Measurements from ENCODE around the gene SLC25A26.

Gene SLC25A26

DNA sequence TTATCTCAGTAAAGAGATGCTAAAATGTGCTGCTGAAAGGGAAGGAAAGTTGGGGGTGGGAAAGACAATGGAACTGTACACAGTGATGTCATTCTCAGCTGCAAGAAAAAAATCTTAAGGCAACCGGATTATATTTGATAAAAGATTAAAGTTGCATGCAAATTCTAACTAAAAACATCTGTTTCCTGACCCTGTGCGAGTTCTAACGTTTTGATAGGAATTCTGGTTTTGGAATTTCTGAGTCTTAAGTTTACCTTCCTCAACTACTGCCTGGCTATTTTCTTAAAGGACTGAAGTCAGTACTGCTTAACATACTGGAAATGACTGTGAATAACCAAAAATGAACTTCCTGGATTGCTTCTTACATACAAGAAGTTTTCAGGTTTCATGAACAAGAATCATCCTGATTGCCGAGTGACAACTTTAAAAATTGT, 115.5 kb downstream of the SLC25A26 start:
- no peak for DNase-seq

DNA sequence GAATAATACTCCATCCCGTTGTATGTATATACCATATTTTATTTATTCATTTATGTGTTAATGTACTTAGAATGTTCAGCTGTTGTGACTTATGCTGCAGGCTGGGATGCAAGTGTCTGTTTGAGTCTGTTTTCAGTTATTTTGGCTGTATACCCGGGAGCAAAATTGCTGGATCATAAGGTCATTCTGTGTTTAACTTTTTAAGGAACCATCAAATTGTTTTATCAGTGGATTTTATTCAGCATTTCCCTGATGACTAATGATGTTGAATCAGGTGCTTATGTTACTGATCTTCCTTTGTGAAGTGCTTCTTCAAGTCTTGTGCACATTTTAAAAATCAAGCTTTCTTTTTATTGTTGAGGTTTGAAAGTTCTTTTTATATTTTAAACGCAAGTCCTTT, 118.1 kb downstream of the SLC25A26 start:
- no peak for DNase-seq

DNA sequence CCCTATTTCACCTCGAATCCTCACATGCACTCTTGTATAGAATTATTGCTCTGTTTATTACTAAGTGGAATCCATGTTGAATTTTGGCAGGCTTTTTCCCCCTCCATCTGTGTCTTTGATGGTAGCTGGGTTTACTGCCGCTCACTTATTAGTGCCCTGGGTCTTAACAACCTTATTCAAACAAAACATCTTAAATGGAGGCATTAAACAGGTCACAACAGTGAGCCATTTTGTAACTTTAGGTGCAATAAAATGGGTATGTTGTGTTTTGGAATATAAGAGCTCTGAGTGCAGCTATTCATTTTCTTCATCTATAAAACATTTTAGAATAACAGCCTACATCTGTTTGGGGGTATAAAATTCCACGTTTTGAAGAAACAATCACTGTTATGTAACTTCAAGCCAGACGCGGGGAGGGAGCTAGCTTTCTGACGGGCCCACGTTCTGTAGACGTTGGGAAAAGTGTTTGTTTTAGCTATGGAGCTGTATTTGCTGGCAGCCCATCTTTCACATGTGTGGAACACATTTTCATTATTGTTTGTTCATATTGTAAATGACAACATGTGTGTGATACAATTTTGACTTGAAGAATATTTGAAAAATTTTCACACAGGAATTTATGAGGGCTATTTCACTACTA, 122.0 kb downstream of the SLC25A26 start:
- DNase-seq = no peak

DNA sequence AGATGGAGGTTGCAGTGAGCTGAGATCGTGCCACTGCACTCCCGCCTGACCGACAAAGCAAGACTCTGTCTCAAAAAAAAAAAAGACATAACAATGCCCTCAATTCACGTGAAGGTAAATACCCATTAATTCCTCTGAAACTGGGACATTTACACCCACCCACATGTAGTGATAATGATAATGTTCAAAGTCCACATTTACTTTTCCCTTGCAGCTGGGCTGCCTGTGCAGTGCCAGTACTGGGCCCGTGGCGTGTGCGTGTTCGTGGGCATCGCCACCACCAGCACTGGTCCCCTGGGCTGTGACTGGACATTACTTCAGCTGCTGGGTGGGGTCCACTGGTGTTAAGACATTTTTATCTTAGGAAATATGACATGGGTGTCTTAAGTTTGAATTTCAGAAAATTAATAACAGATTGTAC, 123.6 kb downstream of the SLC25A26 start:
- DNase-seq = no peak

DNA sequence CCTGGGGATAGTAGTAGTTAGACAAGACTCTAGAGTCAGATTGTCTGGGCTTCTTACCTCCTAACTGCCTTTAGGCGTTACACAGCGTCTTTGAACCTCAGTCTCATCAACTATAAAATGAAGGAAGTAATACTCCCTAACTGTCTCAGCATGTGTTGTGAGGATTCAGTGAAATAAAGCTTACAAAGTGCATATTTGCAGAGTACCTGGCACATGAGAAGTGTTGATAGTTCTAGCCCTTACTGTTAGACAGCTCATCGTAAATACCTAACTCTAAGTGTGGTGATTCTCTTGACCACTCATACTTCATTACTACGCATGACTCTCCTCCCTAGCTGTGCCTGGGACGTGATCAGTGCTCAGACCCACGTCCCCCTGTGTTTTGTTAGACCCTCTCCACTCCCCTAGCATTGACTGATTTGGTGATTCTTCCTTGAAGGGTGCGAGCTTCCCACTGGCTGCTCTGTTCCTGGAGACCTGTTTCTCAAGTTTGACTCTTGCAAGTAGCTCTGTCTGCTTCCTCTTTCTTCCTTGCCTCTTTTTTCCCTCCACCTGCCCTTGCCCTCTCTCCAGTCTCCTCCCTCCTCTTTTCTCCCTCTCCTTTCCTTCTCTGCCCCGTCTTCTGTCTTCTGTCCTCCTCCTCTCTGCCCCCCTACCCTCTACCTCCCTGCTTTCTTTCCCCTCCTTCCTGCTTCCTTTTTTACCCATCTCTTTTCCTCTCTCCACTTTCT, 124.2 kb downstream of the SLC25A26 start:
- DNase-seq = no peak

DNA sequence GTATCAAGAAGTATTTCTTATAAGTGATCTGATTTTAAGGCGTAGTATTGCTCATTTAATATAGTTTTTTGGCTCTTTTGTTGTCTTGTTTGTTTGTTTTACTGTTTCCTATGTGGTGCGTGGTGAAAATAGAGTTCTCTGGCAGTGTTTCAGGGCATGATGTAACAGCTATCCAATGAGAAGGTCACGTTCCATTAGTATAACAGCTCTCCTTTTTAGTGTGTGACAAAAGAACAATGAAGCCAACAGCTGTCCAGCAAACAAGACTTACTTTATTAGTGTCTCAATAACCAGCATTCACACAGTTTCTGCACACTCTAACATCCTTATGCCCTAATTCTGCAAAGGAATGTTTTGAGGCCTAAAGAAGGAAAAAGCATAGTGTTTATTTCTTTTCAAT, 127.9 kb downstream of the SLC25A26 start:
- DNase-seq = no peak

DNA sequence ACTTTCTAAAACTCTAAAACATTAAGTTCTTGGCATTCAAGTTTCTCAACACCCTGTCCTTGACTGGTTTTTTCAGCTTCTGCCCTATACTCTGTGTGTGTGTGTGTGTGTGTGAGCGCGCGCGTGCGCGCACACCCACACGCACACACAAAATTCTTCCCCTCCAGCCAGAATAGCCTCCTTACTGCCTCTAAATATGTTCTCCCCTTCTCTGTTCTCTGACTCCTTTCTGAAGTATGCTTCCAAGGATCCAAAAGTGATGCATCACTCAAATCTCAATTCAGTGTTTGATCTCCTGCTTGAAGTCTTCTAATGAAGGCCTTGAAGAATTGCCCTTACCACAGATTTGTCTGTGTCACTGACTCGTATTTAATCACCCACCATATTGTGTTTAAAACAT, 129.8 kb downstream of the SLC25A26 start:
- DNase-seq = no peak

DNA sequence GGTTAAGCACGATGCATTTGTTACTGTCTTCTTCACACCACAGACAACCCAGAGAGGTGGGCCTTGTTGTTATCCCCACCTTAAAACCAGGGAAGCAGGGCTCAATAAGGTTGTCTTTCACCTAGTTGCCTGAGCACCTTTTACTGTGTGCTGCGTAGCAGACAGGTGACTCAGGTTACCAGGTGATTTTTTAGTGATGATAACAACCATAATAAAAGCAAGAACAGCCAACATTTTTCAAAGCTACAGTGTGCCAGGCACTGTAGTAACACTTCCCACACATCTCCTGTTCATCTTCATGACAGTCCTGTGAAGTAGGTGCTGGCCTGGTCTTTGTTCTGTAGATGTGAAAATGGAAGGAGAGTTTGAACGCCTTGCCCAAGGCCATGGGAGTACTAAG, 132.2 kb downstream of the SLC25A26 start:
- DNase-seq = no peak

DNA sequence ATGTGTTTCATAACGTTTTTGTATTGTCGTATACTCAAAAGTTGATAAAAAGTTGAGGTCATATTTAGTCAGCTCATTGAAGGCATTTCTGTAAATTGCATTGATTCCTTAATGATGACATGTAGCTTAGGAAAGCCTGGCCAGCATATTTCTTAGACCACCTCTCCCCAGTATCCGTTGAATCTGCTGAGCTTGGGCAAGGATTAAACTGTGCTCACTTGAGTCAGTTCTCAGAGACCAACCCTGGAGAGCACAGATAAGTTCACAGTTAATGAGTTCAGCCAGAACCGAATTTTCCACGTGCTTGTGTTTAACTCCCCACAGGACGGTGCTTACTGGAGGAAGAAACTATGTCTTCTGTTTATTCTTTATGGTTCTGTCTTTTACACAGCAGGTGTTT, 132.7 kb downstream of the SLC25A26 start:
- DNase-seq = no peak

DNA sequence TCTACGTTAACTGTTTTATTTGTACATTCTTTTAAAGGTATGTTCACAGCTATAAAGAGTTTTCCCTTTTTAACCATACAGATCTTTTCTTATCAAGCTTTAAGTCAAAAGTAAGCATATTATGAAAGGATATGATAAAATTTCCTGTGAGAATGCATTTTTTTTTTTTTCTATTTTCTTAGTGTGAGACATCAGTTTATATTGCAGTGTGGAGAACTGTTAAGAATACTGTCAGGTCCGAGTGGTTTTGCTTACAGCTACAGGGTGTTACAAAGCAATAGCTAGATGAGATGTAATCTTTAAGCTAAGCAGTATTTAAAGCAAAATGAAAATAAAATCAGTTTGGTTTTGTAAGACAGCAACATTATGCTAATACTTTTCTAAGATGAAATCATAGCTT, 133.2 kb downstream of the SLC25A26 start:
- no peak for DNase-seq

DNA sequence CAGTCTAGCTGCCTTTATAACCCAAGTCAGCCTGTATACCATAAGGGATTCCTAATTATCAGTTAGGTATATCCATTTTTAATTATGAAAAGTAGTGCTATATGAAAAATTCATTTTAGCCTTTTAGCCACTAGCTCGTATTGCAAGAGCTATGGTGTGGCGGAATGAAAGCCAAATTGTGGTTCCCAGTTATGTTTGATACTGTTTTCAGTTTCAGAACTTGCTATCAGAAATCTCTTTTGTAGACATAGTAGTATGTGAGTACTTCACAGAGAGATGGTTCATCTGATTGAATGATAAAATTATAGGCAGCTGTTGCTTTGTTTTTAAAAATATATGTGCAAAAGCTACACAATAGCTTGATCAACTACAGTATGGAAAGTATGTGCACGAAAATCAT, 134.6 kb downstream of the SLC25A26 start:
- DNase-seq = no peak

DNA sequence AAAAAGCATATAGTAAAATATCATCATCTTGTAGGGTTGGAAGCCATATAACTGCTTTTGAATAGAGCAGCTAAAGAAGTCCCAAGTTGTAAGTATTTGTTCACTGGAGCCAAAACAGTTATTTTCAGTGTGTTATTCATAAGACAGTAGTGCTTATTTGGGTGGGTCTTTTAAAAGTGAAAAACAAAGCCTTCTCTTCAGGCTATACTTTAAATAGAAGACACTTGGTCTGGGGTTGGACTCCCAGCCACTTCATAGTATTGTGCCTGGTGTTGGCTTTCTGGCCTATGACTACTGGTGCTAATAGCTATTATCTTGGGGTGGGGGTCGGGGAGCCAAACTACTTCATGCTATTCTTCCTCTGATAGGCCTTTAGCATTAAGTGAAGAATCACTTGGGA, 135.2 kb downstream of the SLC25A26 start:
- DNase-seq = no peak

DNA sequence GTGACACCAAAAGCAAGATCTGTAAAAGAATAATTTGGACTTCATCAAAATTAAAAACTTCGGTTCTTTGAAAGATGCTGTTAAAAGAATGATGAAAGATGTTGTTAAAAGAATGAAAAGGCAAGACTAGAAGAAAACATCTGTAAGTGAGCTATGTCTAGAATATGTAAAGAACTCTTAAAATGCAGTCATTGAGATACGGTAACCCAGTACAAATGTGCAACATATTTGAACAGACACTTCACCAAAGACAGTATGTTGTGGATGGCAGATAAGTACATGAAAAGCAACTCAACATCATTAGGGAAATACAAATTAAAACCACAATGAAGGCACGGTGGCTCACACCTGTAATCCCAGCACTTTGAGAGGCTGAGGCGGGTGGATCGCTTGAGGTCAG, 140.6 kb downstream of the SLC25A26 start:
- no peak for DNase-seq

DNA sequence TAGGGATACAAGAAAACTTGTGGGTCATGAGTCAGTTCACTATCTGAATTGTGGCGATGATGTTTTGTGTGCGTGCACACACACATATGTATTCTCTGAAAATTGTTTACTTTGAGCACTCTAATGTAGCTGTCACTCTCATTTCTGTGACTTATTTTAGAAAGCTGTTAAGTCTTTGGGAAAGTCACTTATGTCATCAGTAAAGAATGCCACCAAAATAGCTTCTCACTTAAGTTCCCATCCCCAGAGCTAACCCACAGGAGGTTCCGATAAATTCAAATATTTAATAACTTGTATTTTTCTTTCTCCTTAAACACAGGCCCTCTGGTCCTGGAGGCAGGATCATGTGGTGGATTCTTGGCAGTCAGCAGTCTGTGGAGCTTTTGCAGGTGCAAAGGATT, 141.7 kb downstream of the SLC25A26 start:
- no peak for DNase-seq

DNA sequence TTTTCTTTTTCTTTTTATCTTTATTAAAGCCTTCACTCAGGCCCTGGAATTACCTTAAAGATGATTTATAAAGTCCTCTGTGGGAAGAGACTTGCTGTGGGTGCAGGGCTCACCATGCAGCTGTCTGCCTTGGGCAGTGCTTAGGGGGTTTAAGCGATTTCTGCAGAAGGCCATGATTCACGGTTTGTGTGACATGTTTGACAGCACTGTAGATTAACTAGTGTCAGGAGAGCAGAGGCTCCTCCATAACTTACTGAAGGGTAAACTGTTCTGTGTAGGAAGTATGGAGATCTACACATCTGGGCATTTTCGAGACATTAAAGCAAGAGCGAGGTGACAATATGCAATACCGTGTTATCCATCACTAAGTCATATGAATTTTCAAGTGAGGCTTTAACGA, 142.3 kb downstream of the SLC25A26 start:
- DNase-seq = no peak

DNA sequence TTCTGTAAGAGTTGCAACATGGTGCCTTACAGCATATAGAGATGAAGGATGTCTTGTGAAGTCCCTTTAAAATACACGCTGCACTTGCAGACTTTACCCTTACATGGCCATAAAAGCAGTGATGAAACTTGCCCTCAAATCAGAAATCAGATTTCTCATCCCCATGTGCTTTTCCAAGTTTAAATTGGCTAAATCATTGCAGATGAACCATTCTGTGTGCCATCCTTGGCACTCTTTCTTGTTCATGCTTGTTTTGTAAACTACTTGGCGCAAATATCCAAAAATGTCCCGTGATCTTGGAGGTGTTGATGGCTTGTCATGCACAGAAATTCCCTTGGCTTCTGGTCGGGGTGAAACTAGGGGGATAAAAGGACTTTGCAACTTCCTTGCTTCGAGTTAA, 144.3 kb downstream of the SLC25A26 start:
- DNase-seq = no peak

DNA sequence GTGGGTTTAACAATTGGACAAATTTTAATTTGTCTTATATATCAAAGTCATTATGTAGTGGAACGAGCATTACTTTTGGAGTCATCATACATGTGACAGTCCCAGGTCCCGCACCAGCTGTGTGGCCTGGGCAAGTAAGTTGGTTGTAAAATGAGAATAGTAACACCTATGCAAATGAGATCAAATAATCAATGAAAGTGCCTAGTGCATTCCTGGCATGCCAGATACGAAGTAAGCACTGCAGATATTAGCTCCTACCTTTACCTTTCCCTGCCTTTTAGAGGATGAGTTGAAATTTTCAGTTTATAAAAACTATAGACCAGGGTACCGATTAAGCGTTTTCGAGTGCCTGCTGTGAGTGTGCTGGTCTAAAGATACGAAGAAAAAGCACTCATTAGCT, 145.9 kb downstream of the SLC25A26 start:
- DNase-seq = no peak

DNA sequence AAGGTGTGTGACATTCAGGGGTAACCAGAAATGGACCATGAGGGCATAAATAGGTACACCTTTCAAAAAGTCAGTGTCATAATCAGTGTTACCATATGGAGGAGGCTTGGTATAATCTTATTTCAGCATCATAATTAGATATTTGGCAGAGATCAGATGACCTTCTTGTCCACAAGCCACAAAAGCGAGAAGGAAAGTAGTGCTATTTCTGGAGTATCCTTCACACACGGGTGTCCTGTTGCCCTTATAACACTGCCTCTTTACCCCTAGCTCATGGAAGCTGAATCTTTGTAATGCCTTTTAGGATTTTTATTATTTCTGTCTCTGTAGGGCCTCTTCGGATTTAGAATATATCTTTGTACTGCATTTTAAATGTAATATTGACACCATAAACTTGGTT, 147.2 kb downstream of the SLC25A26 start:
- no peak for DNase-seq

DNA sequence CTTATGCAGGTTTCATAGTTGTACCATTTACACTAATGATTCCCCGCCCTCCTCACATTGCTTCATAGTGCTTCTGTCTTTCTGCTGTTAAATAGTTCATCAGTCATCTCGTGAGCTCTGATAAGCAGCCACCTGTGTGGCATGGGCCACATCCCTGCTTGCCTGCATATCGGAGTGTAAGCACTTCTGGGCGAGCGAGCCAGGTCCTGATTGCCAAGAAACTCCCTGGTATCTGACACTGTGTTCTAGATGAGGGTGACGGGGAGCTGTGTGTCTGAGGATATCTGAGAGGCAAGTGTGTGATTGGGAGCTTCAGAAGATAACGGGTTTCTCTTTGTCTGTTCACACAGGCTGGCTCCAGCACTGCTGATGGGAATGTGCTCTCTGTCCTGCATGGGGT, 149.4 kb downstream of the SLC25A26 start:
- DNase-seq = no peak

DNA sequence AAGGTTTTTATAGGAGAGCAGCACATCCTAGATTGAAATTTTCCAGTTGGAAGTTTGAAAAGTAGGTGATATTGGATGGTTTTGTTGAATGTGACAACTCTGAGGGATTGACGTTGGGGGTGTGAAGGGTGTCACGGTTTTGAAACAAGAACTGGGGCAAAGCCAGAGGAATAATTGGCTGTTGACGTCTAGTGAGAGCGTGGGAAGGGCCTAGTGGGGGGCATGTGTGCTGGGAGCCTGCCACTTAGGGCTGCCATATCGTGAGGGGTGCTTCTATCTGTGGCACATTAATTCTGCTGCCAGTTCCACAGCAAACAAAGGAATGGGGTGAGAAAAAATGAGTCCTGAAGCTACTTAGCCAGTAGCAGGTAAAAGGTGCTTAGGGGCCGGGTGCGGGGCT, 150.6 kb downstream of the SLC25A26 start:
- no peak for DNase-seq

DNA sequence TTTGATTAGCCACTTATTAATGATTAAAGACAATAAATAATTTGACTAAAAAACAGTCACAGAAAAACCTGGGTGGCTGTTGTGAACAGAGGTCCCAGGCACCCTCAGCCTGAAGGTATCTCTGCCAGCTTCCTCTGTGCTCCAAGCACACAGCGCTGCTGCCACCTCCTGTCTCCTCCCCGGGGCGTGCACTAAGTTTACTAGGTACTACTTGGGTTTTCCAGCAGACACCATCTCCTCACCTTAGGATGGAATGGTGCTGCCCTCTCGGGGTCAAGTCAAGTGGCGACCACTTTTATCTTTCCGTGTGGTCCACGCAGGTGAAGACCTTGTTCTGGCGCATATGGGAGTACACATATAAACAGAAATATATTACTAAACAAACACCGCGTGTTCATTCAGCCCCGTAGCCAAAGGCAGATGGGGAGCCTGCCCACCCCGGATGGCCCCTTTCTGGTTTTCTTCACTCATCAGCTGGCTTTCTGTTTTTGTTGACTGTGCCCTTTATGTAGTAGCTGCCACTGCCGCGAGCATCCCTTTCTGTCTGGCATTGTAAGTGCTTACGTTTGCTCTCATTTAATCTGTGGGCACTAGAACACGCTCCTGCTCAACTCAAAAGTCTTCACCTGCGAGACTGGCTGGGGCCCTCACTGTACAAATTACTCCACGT, 152.0 kb downstream of the SLC25A26 start:
- peak; percentile 2 for DNase-seq

DNA sequence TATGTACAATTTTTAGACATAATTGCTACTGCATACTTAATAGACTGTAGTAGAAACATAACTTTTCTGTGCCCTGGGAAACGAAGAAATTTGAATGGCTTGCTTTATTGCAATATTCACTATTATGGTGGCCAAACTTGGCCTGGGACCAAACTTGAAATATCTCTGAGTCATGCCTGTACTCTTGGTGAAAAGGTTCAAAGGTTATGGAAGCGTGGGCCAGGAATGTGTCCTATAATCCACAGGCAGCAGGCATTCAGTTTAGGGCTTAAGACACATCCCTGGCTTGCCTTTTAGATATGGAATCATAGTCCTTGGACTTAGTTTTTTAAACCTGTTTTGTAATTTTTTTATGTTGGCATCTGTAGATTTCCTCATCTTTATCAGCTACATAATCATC, 155.8 kb downstream of the SLC25A26 start:
- DNase-seq = no peak

DNA sequence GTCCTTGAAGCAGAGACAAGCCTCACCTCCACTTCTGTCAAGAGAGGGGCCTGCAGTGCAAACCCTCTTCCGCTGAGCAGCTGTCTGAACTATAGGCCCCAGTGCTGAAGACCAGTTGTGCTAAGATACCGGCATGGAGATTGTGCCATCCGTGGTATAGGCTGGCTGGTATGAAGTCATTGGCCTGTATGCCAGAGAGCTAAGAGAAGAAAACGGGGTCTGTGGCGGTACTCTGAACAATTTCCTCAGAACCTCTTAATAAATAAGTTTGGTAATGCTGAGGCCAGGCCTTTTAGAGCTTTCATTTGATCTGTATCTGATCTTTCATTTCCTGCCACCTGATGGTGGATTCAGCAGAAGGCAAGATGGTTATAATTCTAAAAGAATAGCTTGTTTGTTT, 157.0 kb downstream of the SLC25A26 start:
- no peak for DNase-seq

DNA sequence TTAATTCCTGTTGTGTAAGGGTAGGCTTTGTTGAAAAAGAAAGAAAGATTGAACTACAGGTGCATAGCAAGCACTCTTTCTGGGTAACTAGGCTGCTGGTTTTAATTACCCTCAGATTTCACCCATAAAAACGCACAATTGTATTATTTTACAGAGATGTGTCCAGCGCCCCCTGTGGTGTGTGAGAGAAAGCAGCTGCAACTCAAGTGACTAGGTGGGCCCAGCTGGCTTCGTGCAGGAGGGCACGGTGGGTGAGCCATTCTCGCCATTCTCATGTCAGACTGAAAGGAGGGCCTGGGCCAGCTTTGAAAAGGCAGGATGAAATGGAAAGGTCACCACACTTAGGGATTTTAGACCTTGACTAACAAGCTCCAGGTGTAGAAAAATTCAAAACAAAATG, 157.5 kb downstream of the SLC25A26 start:
- DNase-seq = no peak

Measured in NCI-H510A (cell line).